RPMI7951 (cell line): ENCODE data around the gene CYP4F11. TPM values are rescaled to one million over a fixed set of nuclear protein-coding genes. Genes with fewer than 3 reads are reported as not detected.
"Not testable (repeated sequence)": the region's sequence is repeated elsewhere in the genome, so short reads cannot be mapped to it uniquely, and the experiment has no call there.

Experiments
- DNase-seq: peaks from one replicate; pipeline ENCODE4 v3.0.0-alpha.2; 2012; ENCODE audit warnings: low read depth
- total RNA-seq: library from RNA; depleted of rRNA; stranded (reverse); fragments of >200 nt; shearing (Covaris generic); gene quantifications from 2 replicates; pipeline ENCODE4 v1.2.3, GENCODE V29; 2014

CYP4F11 gene
- total RNA-seq, 1 experiment from 2014 or later = not detected

DNA sequence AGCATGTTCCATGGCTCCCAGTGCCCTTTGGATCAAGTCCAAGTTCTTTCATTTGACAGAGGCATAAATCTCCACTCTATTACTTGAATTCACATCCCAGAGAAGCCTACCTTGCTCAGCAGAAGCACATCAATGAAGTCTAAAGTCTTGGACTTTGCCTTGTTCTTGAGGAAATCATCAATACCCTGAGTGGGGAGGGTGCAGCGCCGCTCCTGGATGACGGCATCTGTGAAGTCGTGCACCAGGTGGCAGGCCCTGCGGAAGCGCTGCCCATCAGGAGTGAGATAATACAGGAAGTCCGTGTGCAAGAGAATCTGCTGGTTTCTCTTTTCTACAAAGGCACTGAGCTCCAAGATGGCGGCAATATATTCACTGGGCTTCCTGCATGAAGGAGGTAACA is 10.6 kb downstream of the CYP4F11 start:
- no peak for DNase-seq

DNA sequence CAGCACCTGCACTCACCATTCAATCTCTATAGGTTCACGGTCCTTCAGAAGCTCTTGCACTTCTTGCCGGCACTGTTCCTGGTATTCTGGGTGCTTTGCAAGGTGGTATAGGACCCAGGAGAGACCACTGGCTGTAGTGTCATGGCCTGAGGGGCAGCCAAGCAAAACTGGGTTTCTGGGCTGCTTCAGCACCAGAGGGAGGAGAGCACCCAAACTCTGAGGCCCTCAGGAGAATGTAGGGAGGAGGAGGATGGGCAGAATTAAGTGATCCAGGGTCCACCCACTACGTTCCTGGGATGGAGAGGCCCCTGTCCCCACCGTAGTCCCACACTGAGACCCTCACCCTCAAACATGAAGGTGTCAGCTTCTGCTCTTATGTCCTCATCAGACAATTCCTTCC is 12.3 kb downstream of the CYP4F11 start:
- no peak for DNase-seq

DNA sequence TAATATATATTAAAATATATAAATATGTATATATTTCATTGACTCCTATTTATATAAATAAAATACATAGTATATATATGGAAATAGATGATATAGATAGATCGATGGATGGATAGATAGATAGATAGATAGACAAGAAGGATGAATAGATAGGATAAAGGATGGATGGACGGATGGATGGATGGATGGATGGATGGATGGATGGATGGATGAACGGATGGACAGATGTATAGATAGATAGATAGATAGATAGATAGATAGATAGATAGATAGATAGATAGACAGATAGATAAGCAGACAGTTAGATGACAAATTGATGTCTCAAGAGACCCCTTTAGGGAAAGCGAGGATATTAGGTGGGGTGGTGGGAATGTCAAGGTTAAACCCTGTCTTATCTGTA is 15.1 kb downstream of the CYP4F11 start:
- DNase-seq = no peak

- no peak for DNase-seq
These were observed 19.2 kb downstream of the CYP4F11 start for GRCh38 chr19:15915109-15915508.

GRCh38 chr19:15913830-15914229 is 20.5 kb downstream of the CYP4F11 start:
- DNase-seq = no peak

DNA sequence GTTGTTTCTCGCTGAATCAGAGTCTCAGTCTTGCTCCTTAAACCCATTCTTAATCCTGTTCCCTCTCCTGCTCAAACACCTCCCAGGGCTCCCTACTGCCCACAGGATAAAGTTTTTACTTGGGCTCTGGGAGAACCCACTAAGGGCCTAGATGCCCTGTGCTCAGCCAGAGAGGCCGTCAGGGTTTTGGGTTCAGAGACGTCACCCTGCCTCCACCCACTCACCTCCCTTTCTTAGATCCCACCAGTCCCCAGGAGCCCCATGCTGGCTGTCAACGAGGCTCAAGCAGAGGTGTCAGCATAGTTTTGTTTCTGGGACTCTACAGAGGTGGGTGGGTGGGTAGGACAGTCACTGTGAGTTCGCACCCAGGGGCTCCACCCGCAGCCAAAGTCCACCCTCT is 20.9 kb downstream of the CYP4F11 start:
- no peak for DNase-seq

GRCh38 chr19:15911599-15912235 is 22.6 kb downstream of the CYP4F11 start:
- DNase-seq = no peak

DNA sequence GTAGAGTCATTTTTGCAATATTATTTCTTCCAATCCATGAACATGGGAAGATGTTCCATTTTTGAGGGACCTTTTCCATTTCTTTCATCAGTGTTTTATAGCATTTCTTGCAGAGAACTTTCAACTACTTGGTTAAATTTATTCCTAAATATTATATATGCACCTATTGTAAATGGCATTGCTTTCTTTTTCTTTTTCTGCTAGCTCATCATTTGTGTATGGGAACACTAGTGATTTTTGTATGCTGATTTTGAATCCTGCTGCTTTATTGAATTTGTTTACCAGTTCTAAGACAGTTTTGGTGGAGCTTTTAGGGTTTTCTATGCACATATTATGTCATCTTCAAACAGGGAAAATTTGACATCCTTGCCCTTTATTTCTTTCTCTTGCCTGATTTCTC is 29.3 kb downstream of the CYP4F11 start:
- DNase-seq = no peak

- DNase-seq = not testable (repeated sequence)
These were observed 31.4 kb downstream of the CYP4F11 start for GRCh38 chr19:15902898-15903297.

GRCh38 chr19:15902254-15902653 is 32.1 kb downstream of the CYP4F11 start:
- no peak for DNase-seq

- no peak for DNase-seq
These were observed 33.8 kb downstream of the CYP4F11 start for GRCh38 chr19:15900504-15900903.

- DNase-seq = not testable (repeated sequence)
These were observed 34.3 kb downstream of the CYP4F11 start for GRCh38 chr19:15900032-15900431.

DNA sequence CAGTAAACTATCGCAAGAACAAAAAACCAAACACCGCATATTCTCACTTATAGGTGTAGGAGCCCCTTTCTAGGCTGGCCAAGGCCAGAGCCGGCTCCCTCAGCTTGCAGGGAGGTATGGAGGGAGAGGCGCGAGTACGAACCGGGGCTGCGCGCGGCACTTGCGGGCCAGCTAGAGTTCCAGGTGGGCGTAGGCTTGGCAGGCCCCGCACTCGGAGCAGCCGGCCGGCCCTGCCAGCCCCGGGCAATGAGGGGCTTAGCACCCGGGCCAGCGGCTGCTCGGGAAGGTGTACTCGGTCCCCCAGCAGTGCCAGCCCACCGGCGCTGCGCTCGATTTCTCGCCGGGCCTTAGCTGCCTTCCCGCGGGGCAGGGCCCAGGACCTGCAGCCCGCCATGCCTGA is 34.8 kb downstream of the CYP4F11 start:
- DNase-seq = not testable (repeated sequence)

- no peak for DNase-seq
These were observed 36.5 kb downstream of the CYP4F11 start, which contains the start of gene CYP4F2 for GRCh38 chr19:15897738-15898276. TSS of gene CYP4F2 (minus strand) at chr19:15898074. CDS start at chr19:15897611, 463 bp downstream.

GRCh38 chr19:15897026-15897737 is 37.1 kb downstream of the CYP4F11 start:
- DNase-seq = no peak

GRCh38 chr19:15895876-15896430 is 38.4 kb downstream of the CYP4F11 start:
- DNase-seq = no peak

- no peak for DNase-seq
These were observed 40.0 kb downstream of the CYP4F11 start for GRCh38 chr19:15894359-15894758.

DNA sequence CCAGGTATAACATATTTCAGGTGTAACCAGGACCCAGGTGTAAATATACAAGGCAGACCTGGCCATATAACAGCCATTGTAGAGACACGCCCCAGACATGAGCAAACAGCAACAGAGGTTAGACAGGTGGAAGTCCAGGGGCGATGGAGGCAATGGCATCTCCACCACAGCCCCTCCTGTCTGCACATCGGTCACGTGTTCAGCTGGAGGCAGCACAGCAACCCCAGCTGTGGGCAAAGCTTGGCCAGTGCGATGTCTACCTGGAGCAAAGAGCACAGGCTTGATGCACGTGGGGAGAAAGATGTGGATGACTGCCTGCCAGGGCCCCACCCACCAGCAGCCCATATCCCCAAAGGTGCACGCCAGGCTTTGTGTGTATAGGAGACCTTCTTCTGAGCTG is 40.9 kb downstream of the CYP4F11 start:
- DNase-seq = no peak

- no peak for DNase-seq
These were observed 42.3 kb downstream of the CYP4F11 start for GRCh38 chr19:15892012-15892411.

- no peak for DNase-seq
These were observed 42.9 kb downstream of the CYP4F11 start for GRCh38 chr19:15891434-15891833.

GRCh38 chr19:15889339-15889738 is 45.0 kb downstream of the CYP4F11 start:
- DNase-seq = not testable (repeated sequence)

- DNase-seq = no peak
These were observed 48.4 kb downstream of the CYP4F11 start for GRCh38 chr19:15885919-15886318.

- DNase-seq = no peak
These were observed 49.2 kb downstream of the CYP4F11 start for GRCh38 chr19:15885167-15885566.
